H1 (cell line): ENCODE data around the gene CLDN14. TPM values are rescaled to one million over a fixed set of nuclear protein-coding genes. Genes with fewer than 3 reads are reported as not detected.

Experiments used
- CTCF ChIA-PET: fragments of 300-600 bp; sonication (Branson Sonifier 250); formaldehyde crosslinking; loops from one replicate; lab custom pipeline; 2021; ENCODE audit not compliant: partially characterized antibody; lab: Charles Lee
- POLR2A ChIA-PET: fragments of 300-600 bp; sonication (Branson Sonifier 250); formaldehyde crosslinking; loops from one replicate; lab custom pipeline; 2021; ENCODE audit warnings: inconsistent platforms; ENCODE audit not compliant: partially characterized antibody; lab: Charles Lee
- DNase-seq, 2 experiments: peaks; one replicate each; pipeline versions ENCODE4 v3.0.0 to v3.0.0-alpha.2; 2010 to 2022; ENCODE audit warnings: low spot score in 2 of 2, low read depth in 1 of 2, mixed read lengths in 1 of 2
- FAIRE-seq: peaks from 2 replicates; lab custom pipeline; 2011; peaks lifted over from hg19 to GRCh38; lab: Jason Lieb, UNC
- H2AFZ ChIP-seq: 2 replicates; pipeline ENCODE4 v1.8.1; 2012; ENCODE audit warnings: low read length, inconsistent platforms
- H2AK5ac ChIP-seq: 2 replicates; pipeline ENCODE4 v1.6.1; 2013; ENCODE audit warnings: low read depth, low read length
- H2BK120ac ChIP-seq: replicated peaks from 2 replicates; pipeline ENCODE3; 2013; ENCODE audit warnings: low read depth, low read length, inconsistent platforms
- H2BK12ac ChIP-seq: 2 replicates; pipeline ENCODE4 v1.6.1; 2013; ENCODE audit warnings: low read depth, low read length
- H2BK15ac ChIP-seq: 2 replicates; pipeline ENCODE4 v1.6.1; 2013; ENCODE audit warnings: low read length
- H2BK20ac ChIP-seq: 2 replicates; pipeline ENCODE4 v1.6.1; 2013; ENCODE audit warnings: low read length
- H2BK5ac ChIP-seq: 2 replicates; pipeline ENCODE4 v1.6.1; 2013; ENCODE audit warnings: low read depth, low read length
- H3K14ac ChIP-seq: 2 replicates; pipeline ENCODE4 v1.6.1; 2013; ENCODE audit warnings: inconsistent platforms; ENCODE audit not compliant: insufficient read length
- H3K18ac ChIP-seq: 2 replicates; pipeline ENCODE4 v1.6.1; 2013; ENCODE audit warnings: low read length; ENCODE audit errors: extremely low read depth
- H3K23ac ChIP-seq: 2 replicates; pipeline ENCODE4 v1.6.1; 2013; ENCODE audit warnings: inconsistent platforms; ENCODE audit not compliant: insufficient read length
- H3K23me2 ChIP-seq: 2 replicates; pipeline ENCODE4 v1.6.1; 2013; ENCODE audit warnings: low read depth, low read length
- H3K27ac ChIP-seq: 2 replicates; pipeline ENCODE4 v1.6.1; 2011; ENCODE audit warnings: low read depth, low read length, inconsistent platforms
- H3K27me3 ChIP-seq, 4 experiments: replicated peaks in 1 of 4; 1 replicate in 1 of 4; 2 replicates in 3 of 4; pipeline versions ENCODE4 v1.6.1 to v1.8.1; 2011 to 2013; ENCODE audit warnings: low read length in 3 of 4, mild to moderate bottlenecking in 3 of 4, inconsistent platforms in 2 of 4, mixed read lengths in 2 of 4, moderate library complexity in 1 of 4; ENCODE audit not compliant: control insufficient read depth in 3 of 4, insufficient read depth in 3 of 4; ENCODE audit errors: extremely low read depth in 1 of 4
- H3K36me3 ChIP-seq, 4 experiments: 2 replicates each; pipeline versions ENCODE4 v1.6.1 to v1.8.1; 2011 to 2013; ENCODE audit warnings: mild to moderate bottlenecking in 4 of 4, low read length in 3 of 4, moderate library complexity in 2 of 4, control low read depth in 1 of 4, inconsistent platforms in 1 of 4; ENCODE audit not compliant: insufficient read depth in 4 of 4, control insufficient read depth in 2 of 4
- H3K4ac ChIP-seq: replicated peaks from 2 replicates; pipeline ENCODE3; 2013; ENCODE audit warnings: low read length, low read depth, mixed read lengths, inconsistent platforms; ENCODE audit not compliant: insufficient read length
- H3K4me1 ChIP-seq, 4 experiments: replicated peaks in 1 of 4; 1 replicate in 1 of 4; 2 replicates in 3 of 4; pipeline versions ENCODE4 v1.6.1 to v1.8.1; 2011 to 2013; ENCODE audit warnings: low read length in 3 of 4, inconsistent platforms in 2 of 4, mixed read lengths in 1 of 4; ENCODE audit not compliant: insufficient read depth in 4 of 4, control insufficient read depth in 3 of 4
- H3K4me2 ChIP-seq, 2 experiments: 2 replicates each; pipeline versions ENCODE4 v1.6.1 to v1.8.1; 2011 to 2013; ENCODE audit warnings: low read depth in 2 of 2, low read length in 2 of 2, control low read depth in 1 of 2, inconsistent platforms in 1 of 2, mild to moderate bottlenecking in 1 of 2; ENCODE audit not compliant: insufficient read depth in 1 of 2
- H3K4me3 ChIP-seq, 4 experiments: fragments of 200-600, 300-600 bp in 1 of 4; sonication (generic), shearing (Covaris generic), sonication (Bioruptor Twin) in 1 of 4; 2 replicates each; pipeline versions ENCODE4 v1.5.1 to v1.8.1; 2011 to 2016; ENCODE audit warnings: low read length in 4 of 4, low read depth in 3 of 4, control low read depth in 2 of 4, inconsistent platforms in 2 of 4, mild to moderate bottlenecking in 2 of 4, mixed read lengths in 1 of 4, moderate library complexity in 1 of 4; ENCODE audit not compliant: insufficient read depth in 2 of 4; ENCODE audit errors: extremely low read depth in 1 of 4
- H3K56ac ChIP-seq: replicated peaks from 2 replicates; pipeline ENCODE3; 2013; ENCODE audit warnings: low read depth, mild to moderate bottlenecking, mixed read lengths, low read length, inconsistent platforms; ENCODE audit not compliant: insufficient read length
- H3K79me1 ChIP-seq: 2 replicates; pipeline ENCODE4 v1.6.1; 2013; ENCODE audit warnings: low read depth, low read length, control low read depth
- H3K79me2 ChIP-seq, 2 experiments: 2 replicates each; pipeline versions ENCODE4 v1.6.1 to v1.8.1; 2012 to 2013; ENCODE audit warnings: low read length in 2 of 2, mild to moderate bottlenecking in 2 of 2, inconsistent platforms in 1 of 2; ENCODE audit not compliant: insufficient read depth in 2 of 2, control insufficient read depth in 1 of 2
- H3K9ac ChIP-seq, 4 experiments: replicated peaks in 1 of 4; 1 replicate in 1 of 4; 2 replicates in 3 of 4; pipeline versions ENCODE4 v1.6.1 to v1.8.1; 2011 to 2013; ENCODE audit warnings: low read depth in 3 of 4, low read length in 3 of 4, control low read depth in 2 of 4, mild to moderate bottlenecking in 2 of 4, moderate library complexity in 2 of 4, inconsistent platforms in 1 of 4; ENCODE audit errors: extremely low read depth in 1 of 4
- H3K9me3 ChIP-seq, 2 experiments: 2 replicates each; pipeline versions ENCODE4 v1.6.1 to v1.8.1; 2012 to 2013; ENCODE audit warnings: mild to moderate bottlenecking in 2 of 2, moderate library complexity in 2 of 2, control low read depth in 1 of 2, inconsistent platforms in 1 of 2, low read depth in 1 of 2, low read length in 1 of 2, mixed read lengths in 1 of 2; ENCODE audit not compliant: insufficient read depth in 2 of 2
- H4K20me1 ChIP-seq, 2 experiments: replicated peaks in 1 of 2; 2 replicates each; pipeline versions ENCODE3 to v1.8.1; 2011 to 2013; ENCODE audit warnings: inconsistent platforms in 2 of 2, low read length in 2 of 2, mild to moderate bottlenecking in 1 of 2; ENCODE audit not compliant: insufficient read depth in 2 of 2, control insufficient read depth in 1 of 2
- H4K5ac ChIP-seq: 2 replicates; pipeline ENCODE4 v1.6.1; 2013; ENCODE audit warnings: low read length, low read depth, mixed read lengths, inconsistent platforms; ENCODE audit not compliant: insufficient read length
- H4K8ac ChIP-seq: 2 replicates; pipeline ENCODE4 v1.8.0; 2013; ENCODE audit warnings: mild to moderate bottlenecking, moderate library complexity, low read length, inconsistent platforms; ENCODE audit not compliant: insufficient read depth; ENCODE audit errors: extremely low read depth
- H4K91ac ChIP-seq: replicated peaks from 2 replicates; pipeline ENCODE3; 2013; ENCODE audit warnings: low read length, mixed read lengths, inconsistent platforms; ENCODE audit not compliant: insufficient read length
- BRCA1 ChIP-seq: IDR thresholded peaks from 2 replicates; pipeline ENCODE4 v1.6.1; 2012; ENCODE audit warnings: low read depth, low read length, improper control_type of control experiment
- CHD2 ChIP-seq: IDR thresholded peaks from 2 replicates; pipeline ENCODE4 v1.6.1; 2012; ENCODE audit warnings: low read length, improper control_type of control experiment
- CREB1 ChIP-seq: IDR thresholded peaks from 2 replicates; pipeline ENCODE4 v1.6.1; 2012; ENCODE audit warnings: inconsistent platforms
- CTBP2 ChIP-seq: IDR thresholded peaks from 2 replicates; pipeline ENCODE4 v1.7.0; 2011; ENCODE audit warnings: borderline replicate concordance, mild to moderate bottlenecking, moderate library complexity, mixed read lengths, low read length; ENCODE audit not compliant: insufficient read depth, insufficient read length
- EGR1 ChIP-seq: IDR thresholded peaks from 2 replicates; pipeline ENCODE4 v1.6.1; 2011; ENCODE audit warnings: low read depth, low read length, borderline replicate concordance
- HDAC6 ChIP-seq: IDR thresholded peaks from one replicate; pipeline ENCODE4 v1.7.1; 2012; ENCODE audit warnings: low read depth, mild to moderate bottlenecking, inconsistent platforms, low read length, moderate library complexity
- JUND ChIP-seq: IDR thresholded peaks from 2 replicates; pipeline ENCODE4 v1.6.1; 2011; ENCODE audit warnings: mild to moderate bottlenecking, improper control_type of control experiment, low read length
- NANOG ChIP-seq: IDR thresholded peaks from 2 replicates; pipeline ENCODE4 v1.6.1; 2011; ENCODE audit warnings: low read length, low read depth, mild to moderate bottlenecking, inconsistent platforms; ENCODE audit not compliant: insufficient read depth, poor library complexity, severe bottlenecking
- POLR2A ChIP-seq, 2 experiments: IDR thresholded peaks; 1 replicate in 1 of 2; 2 replicates in 1 of 2; pipeline ENCODE4 v1.6.1; 2011; ENCODE audit warnings: low read depth in 2 of 2, low read length in 2 of 2, mild to moderate bottlenecking in 2 of 2; ENCODE audit errors: control extremely low read depth in 1 of 2
- POLR2AphosphoS5 ChIP-seq: IDR thresholded peaks from 2 replicates; pipeline ENCODE4 v1.6.1; 2011; ENCODE audit warnings: low read depth, low read length
- RFX5 ChIP-seq: IDR thresholded peaks from 2 replicates; pipeline ENCODE4 v1.6.1; 2011; ENCODE audit warnings: low read depth, low read length, improper control_type of control experiment, borderline replicate concordance
- RXRA ChIP-seq: IDR thresholded peaks from 2 replicates; pipeline ENCODE4 v1.6.1; 2011; ENCODE audit warnings: low read depth, mild to moderate bottlenecking, low read length, moderate library complexity; ENCODE audit not compliant: insufficient read depth
- YY1 ChIP-seq: IDR thresholded peaks from 2 replicates; pipeline ENCODE4 v1.6.1; 2011; ENCODE audit warnings: low read depth, mild to moderate bottlenecking, low read length
- ZNF274 ChIP-seq: IDR thresholded peaks from 2 replicates; pipeline ENCODE4 v1.7.0; 2012; ENCODE audit warnings: low read length, borderline replicate concordance; ENCODE audit errors: extremely low read depth
- WGBS, 2 experiments: shearing (Covaris generic) in 1 of 2; methylation state at CpG; one replicate each; pipeline versions ENCODE4 v1.1.6 to v1.1.7; 2013 to 2015; ENCODE audit warnings: low lambda C conversion rate in 2 of 2, mixed read lengths in 2 of 2, inconsistent platforms in 1 of 2, low coverage in 1 of 2, missing lambda C conversion rate in 1 of 2; ENCODE audit not compliant: insufficient replicate concordance in 2 of 2, insufficient coverage in 1 of 2, insufficient read length in 1 of 2; ENCODE audit errors: extremely low coverage in 1 of 2, missing lambda C conversion rate in 1 of 2; 5-methylcytosine and 5-hydroxymethylcytosine counted together
- polyA plus RNA-seq, 7 experiments: library from polyadenylated mRNA; depleted of rRNA in 3 of 7; stranded (reverse) in 5 of 7; unstranded in 2 of 7; fragments of >200 nt in 5 of 7; fragments of 200-250 nt in 2 of 7; gene quantifications; 1 replicate in 5 of 7; 2 replicates in 1 of 7; 4 replicates in 1 of 7; pipeline versions ENCODE4 v1.2.1 to v1.2.3, GENCODE V29; 2011 to 2013; ENCODE audit warnings: missing spikeins in 2 of 7, mixed read lengths in 2 of 7
- total RNA-seq: library from RNA; stranded (reverse); fragmentation: NEBNext Ultra II Directional; extraction: Animal tissue kit (Norgen Biotek cat#: 25700); gene quantifications from 2 replicates; pipeline ENCODE4 v1.2.1, GENCODE V29; 2021

CLDN14 gene
- total and polyA plus RNA-seq, 2 of the 8 experiments (the other 6 are each of a cell fraction or from before 2014, with no cell fraction given): 0.08 TPM; not detected in 1

DNA sequence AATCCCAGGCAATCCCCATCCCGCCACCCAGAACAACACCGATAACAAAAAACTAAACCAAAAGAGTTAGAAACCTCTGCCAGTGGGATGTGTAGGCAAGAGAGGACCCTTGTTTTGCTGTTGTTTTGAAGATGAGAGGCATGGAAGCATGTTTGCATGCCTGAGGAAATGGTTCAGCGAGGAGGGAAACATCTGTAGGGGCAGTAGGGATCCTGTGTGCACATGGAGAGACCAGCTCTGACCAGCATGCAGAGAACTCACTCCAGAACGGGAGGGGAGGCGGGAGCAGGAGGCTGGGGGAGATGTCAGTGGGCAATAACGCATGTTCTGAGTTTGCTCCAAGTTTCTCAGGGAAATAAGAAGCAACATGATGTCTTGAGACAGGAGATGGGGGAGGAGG, 5.3 kb downstream of the CLDN14 start:
- H3K23me2 ChIP-seq: no peaks in the 10 kb centered on the region
- no peak overlapping the region for H3K4me3 ChIP-seq
- no peaks in the 10 kb centered on the region for H3K79me1 ChIP-seq
- no peaks in the 10 kb centered on the region for H3K27me3 ChIP-seq
- H4K91ac ChIP-seq: no peak overlapping the region
- no peak overlapping the region for H2BK120ac ChIP-seq
- peaks cover 0 to 3% (median 0%) of the 10 kb centered on the region in 4 experiments; a peak in 2 of 7 replicates for H3K4me1 ChIP-seq
- H3K4ac ChIP-seq: no peak overlapping the region
- H3K14ac ChIP-seq: no peak overlapping the region
- ChIA-PET CTCF (no interaction called here), POLR2A (no interaction called here)
- H3K23ac ChIP-seq: no peak overlapping the region
- H3K79me2 ChIP-seq: no peaks in the 10 kb centered on the region
- no peak overlapping the region for H3K9ac ChIP-seq
- no peak overlapping the region for H3K27ac ChIP-seq
- H3K36me3 ChIP-seq: no peaks in the 10 kb centered on the region
- no peak for FAIRE-seq
- DNase-seq: no peak
- 93% methylated on average over 6 of the region's 6 CpGs; no CpG with 5 or more reads in 1 of the 2 experiments for WGBS, 2 experiments
- no peak overlapping the region for H4K5ac ChIP-seq
- no peaks in the 10 kb centered on the region for H4K20me1 ChIP-seq
- H3K18ac ChIP-seq: no peak overlapping the region
- H2AFZ ChIP-seq: no peak overlapping the region
- H2BK15ac ChIP-seq: no peak overlapping the region
- H2BK12ac ChIP-seq: no peak overlapping the region
- no peak overlapping the region for H3K4me2 ChIP-seq
- H2BK5ac ChIP-seq: no peak overlapping the region
- H4K8ac ChIP-seq: no peak overlapping the region
- H2BK20ac ChIP-seq: no peak overlapping the region
- no peaks in the 10 kb centered on the region for H3K9me3 ChIP-seq
- H2AK5ac ChIP-seq: no peak overlapping the region
- H3K56ac ChIP-seq: no peak overlapping the region
- no peak for TF ChIP-seq YY1
- no peak for TF ChIP-seq HDAC6
- no peak for TF ChIP-seq CTBP2
- TF ChIP-seq NANOG: no peak
- TF ChIP-seq RXRA: no peak
- no peak for TF ChIP-seq BRCA1
- TF ChIP-seq CREB1: no peak
- no peak for TF ChIP-seq ZNF274
- no peak for TF ChIP-seq JUND
- no peak for TF ChIP-seq EGR1
- TF ChIP-seq POLR2AphosphoS5: no peak
- no peak for TF ChIP-seq RFX5
- TF ChIP-seq POLR2A (IDR thresholded peaks at IDR 0.05; ENCODE audit: control extremely low read depth in 1 of 2, low read depth in 2 of 2, low read length in 2 of 2): no peak
- no peak for TF ChIP-seq CHD2
